Dendritic cell treated with granulocyte-macrophage colony-stimulating factor and Interleukin-4, amounts not matched to agents 40 ng/mL and 50 ng/mL, for 4 days (primary cell): ENCODE measurements around the gene LRRC71.

ENCODE experiments used
- H3K27ac Mint-ChIP-seq: one replicate; pipeline ENCODE4 v1.8.0; 2022; ENCODE audit warnings: mild to moderate bottlenecking, mixed read lengths
- H3K27me3 Mint-ChIP-seq: one replicate; pipeline ENCODE4 v1.8.0; 2022; ENCODE audit warnings: mild to moderate bottlenecking, mixed read lengths
- H3K36me3 Mint-ChIP-seq: one replicate; pipeline ENCODE4 v1.8.0; 2022; ENCODE audit warnings: low read depth, mixed read lengths
- H3K4me1 Mint-ChIP-seq: one replicate; pipeline ENCODE4 v1.8.0; 2022; ENCODE audit warnings: low read depth, mixed read lengths
- H3K4me3 Mint-ChIP-seq: one replicate; pipeline ENCODE4 v1.8.0; 2022; ENCODE audit warnings: mild to moderate bottlenecking, moderate library complexity, mixed read lengths
- H3K9me3 Mint-ChIP-seq: one replicate; pipeline ENCODE4 v1.8.0; 2022; ENCODE audit warnings: mixed read lengths
- intact Hi-C: fragments of 100-400 bp; cut with micrococcal nuclease; formaldehyde crosslinking; loops from one replicate; pipeline ENCODE4 v1.15.0; 2022

The LRRC71 gene

DNA sequence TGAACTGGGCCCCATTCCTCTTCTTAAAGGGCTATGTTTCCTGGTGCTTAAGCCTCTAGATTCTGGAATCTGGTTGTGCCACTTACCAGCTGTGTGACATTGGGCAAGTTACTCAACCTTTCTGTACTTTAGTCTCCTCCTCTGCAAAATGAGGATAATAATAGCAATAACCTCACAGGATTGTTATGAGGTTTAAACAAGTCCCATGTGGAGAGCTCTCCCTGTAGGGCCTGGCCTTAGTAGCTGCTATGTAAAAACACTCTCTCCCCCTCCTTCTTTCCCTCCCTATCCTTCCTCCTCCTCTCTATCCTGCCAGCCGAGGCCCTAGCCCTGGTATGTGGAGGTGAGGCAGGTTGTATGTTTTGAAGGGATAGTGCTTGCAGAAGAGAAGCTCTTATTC is 35.1 kb upstream of the LRRC71 start:
- H3K27me3 Mint-ChIP-seq, result peaks cover 61% of the 10 kb centered on the region
- intact Hi-C loops, result no loop called here

DNA sequence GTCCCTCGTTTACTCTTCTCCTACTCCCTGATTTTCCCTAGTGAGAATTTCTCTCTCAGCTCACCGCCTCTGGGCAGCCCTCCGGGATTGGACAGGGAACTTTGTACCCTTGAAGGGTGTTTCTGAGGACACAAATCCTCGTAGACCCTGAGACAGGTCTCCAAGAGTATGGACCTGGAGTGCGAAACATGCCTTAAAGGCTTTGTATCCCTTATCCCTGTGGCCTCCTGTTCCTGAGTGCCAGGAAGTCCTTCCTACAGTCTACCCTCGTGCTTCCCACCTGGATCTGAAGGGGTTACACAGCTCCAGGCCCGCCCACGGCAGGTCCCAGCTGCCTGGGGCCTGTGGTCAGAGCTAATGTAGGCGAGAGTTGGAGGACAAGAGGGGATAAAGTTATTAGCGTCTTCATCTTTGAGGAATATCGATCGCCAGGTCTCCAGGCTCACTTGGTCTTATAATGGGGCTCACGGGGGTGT is 34.5 kb upstream of the LRRC71 start:
- intact Hi-C loops, result no loop called here
- Mint-ChIP-seq H3K27me3 (peaks cover 60% of the 10 kb centered on the region), H3K27ac (no peak overlapping the region)

More for the DNA sequence above, 35.1 kb upstream of the LRRC71 start:
- H3K4me3 Mint-ChIP-seq, result no peak overlapping the region
- no peaks in the 10 kb centered on the region for H3K9me3 Mint-ChIP-seq
- H3K4me1 Mint-ChIP-seq, result peaks cover 4% of the 10 kb centered on the region
- no peaks in the 10 kb centered on the region for H3K36me3 Mint-ChIP-seq
- no peak overlapping the region for H3K27ac Mint-ChIP-seq

GRCh38 chr1:156886583-156887281 is 33.7 kb upstream of the LRRC71 start:
- intact Hi-C loops, result no loop called here
- peaks cover 66% of the 10 kb centered on the region for H3K27me3 Mint-ChIP-seq
- H3K27ac Mint-ChIP-seq, result no peak overlapping the region
- H3K4me1 Mint-ChIP-seq, result peaks cover 6% of the 10 kb centered on the region
- no peak overlapping the region for H3K4me3 Mint-ChIP-seq
- H3K36me3 Mint-ChIP-seq, result no peaks in the 10 kb centered on the region
- H3K9me3 Mint-ChIP-seq, result no peaks in the 10 kb centered on the region

More for the DNA sequence above, 34.5 kb upstream of the LRRC71 start:
- Mint-ChIP-seq H3K4me1 (peaks cover 5% of the 10 kb centered on the region), H3K9me3 (no peaks in the 10 kb centered on the region), H3K36me3 (no peaks in the 10 kb centered on the region), H3K4me3 (no peak overlapping the region)

DNA sequence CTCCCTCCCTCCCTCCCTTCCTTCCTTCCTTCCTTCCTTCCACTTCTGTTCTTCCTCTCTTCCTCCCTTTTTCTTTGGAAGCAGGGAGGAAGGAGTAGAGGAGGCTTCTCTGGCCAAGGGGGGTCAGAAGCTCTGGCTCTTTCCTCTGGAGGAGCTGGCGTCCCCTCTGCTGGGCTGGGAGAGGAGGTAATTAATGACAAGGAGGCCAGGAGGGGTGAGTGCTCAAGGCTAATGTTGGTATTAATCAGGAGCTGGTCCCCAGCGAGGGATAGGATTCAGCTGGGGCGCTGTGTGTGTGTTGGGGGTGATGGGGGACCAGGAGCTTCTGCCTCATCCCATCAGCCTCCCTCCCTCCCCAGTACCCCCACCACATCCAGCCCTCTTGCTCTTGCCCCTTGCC is 33.1 kb upstream of the LRRC71 start:
- no peak overlapping the region for H3K27ac Mint-ChIP-seq
- H3K27me3 Mint-ChIP-seq, result peaks cover 67% of the 10 kb centered on the region
- H3K4me3 Mint-ChIP-seq, result no peak overlapping the region
- intact Hi-C loops, result no loop called here
- H3K4me1 Mint-ChIP-seq, result peaks cover 9% of the 10 kb centered on the region
- H3K9me3 Mint-ChIP-seq, result no peaks in the 10 kb centered on the region
- H3K36me3 Mint-ChIP-seq, result no peaks in the 10 kb centered on the region

DNA sequence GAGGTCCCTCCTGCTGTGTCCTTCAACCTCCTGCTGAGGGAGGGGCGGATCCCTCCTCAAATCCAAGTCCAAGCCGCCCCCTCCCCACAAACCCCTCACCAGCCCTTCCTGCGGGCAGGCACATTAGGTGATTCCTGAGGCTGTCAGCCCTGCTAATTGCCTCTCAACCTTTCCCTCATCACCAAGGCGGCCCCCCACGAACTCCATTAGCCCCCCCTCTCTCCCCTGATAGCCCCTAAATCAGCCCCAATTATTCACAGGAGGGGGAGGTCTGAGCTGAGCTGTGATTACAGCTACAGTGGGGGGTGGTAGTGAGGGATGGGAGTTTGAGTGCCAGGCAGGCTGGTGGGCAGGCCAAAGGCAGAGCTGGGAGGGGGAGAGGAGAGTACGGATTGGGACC is 32.7 kb upstream of the LRRC71 start:
- no peaks in the 10 kb centered on the region for H3K36me3 Mint-ChIP-seq
- intact Hi-C loops, result no loop called here
- H3K4me3 Mint-ChIP-seq, result no peak overlapping the region
- peaks cover 70% of the 10 kb centered on the region for H3K27me3 Mint-ChIP-seq
- H3K9me3 Mint-ChIP-seq, result no peaks in the 10 kb centered on the region
- peaks cover 9% of the 10 kb centered on the region for H3K4me1 Mint-ChIP-seq
- no peak overlapping the region for H3K27ac Mint-ChIP-seq

DNA sequence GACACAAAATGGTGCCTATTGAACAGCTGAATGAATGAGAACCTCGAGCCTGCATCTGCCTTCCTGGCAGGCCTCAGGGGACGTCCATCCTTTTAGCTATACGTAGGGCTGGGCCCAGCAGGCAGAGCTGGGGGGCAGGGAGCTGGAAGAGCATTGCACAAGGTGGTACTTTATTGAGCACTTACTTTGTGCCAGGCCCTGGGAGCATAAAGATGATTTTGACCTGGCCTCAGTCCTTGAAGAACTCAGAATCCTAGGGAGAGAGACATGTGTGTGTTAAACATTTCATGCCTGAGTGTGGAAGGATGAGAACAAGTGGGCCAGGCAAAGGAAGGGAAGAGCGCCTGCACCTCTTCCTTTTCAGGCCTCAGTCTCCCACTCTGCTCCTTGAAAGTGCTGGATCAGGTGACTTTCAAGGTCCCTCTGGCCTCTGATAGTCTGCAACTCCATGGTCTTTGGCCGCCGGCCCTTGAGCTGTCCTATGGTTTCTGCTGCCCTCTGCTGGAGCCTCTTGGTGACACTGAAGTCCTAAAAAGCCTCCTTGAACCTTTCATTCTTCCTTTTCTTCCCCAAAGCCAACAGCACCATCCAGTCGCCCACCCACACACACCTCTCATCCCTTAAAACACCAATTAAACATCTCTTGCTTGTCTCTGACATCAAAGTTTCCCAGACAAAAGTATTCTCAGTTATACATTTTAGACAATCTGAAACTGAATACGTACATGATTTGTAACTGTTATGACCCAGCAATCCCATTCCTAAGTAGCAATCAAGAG is 30.4 kb upstream of the LRRC71 start:
- H3K27ac Mint-ChIP-seq, result no peak overlapping the region
- H3K4me3 Mint-ChIP-seq, result no peak overlapping the region
- H3K36me3 Mint-ChIP-seq, result no peaks in the 10 kb centered on the region
- H3K9me3 Mint-ChIP-seq, result no peaks in the 10 kb centered on the region
- intact Hi-C loops, result loop anchor here (1.0 kb wide), 2 partner anchors 93 to 201 kb away; no protein-coding TSS in a partner anchor
- H3K27me3 Mint-ChIP-seq, result peaks cover 75% of the 10 kb centered on the region
- peaks cover 9% of the 10 kb centered on the region for H3K4me1 Mint-ChIP-seq

DNA sequence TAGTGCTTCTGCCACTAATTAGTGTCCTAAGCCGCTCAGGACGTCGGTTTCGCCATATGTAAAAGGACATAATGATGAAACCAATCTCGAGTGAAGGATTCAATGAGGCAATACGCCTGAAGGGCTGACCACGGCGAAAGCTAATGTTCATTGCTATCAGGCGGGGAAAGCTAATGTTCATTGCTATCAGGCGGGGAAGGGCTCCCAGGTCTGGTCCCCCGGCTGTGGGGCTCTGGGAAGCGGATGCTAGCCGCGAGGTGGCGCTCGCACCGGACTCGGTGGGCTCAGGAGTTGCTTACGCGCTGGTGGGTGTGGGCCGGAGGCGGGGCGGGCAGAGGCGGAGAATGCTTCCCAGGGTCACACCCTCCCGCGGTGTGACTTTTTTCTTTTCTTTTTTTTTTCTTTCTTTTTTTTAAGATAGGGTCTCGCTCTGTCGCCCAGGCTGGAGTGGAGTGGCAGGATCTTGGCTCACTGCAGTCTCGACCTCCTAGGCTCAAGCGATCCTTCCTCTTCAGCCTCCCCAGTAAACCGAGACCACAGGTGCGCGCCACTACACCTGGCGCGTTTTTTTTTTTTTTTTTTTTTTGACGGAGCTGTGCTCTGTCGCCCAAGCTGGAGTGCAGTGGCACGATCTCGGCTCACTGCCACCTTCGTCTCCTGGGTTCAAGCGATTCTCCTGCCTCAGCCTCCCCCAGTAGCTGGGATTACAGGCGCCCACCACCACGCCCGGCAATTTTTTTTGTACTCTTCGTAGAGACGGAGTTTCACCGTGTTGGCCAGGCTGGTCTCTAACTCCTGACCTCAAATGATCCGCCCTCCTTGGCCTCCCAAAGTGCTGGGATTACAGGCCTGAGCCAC is 28.0 kb upstream of the LRRC71 start:
- peaks cover 79% of the 10 kb centered on the region for H3K27me3 Mint-ChIP-seq
- no peak overlapping the region for H3K27ac Mint-ChIP-seq
- intact Hi-C loops, result loop anchor here (1.0 kb wide), 2 partner anchors 28 to 164 kb away; partner anchors contain the start of genes ISG20L2, LRRC71 and METTL25B

GRCh38 chr1:156893048-156893953 is 27.1 kb upstream of the LRRC71 start, which contains the start of gene PEAR1:
PEAR1 (plus strand) TSS chr1:156893718; CDS start chr1:156903927, 10,209 bp downstream.
- no peak within 1 kb of the TSS for H3K27ac Mint-ChIP-seq
- no peaks in the 10 kb centered on the region for H3K9me3 Mint-ChIP-seq
- H3K4me3 Mint-ChIP-seq, result peak within 1 kb of the TSS; percentile 60
- peaks cover 17% of the 10 kb centered on the region for H3K4me1 Mint-ChIP-seq
- intact Hi-C loops, result no loop called here
- no peaks in the 10 kb centered on the region for H3K36me3 Mint-ChIP-seq
- peaks cover 75% of the 10 kb centered on the region for H3K27me3 Mint-ChIP-seq

More for the DNA sequence above, 28.0 kb upstream of the LRRC71 start:
- Mint-ChIP-seq H3K9me3 (no peaks in the 10 kb centered on the region), H3K4me3 (peak overlapping the region; percentile 60), H3K4me1 (peaks cover 10% of the 10 kb centered on the region), H3K36me3 (no peaks in the 10 kb centered on the region)

- H3K36me3 Mint-ChIP-seq, result no peaks in the 10 kb centered on the region
- H3K9me3 Mint-ChIP-seq, result no peaks in the 10 kb centered on the region
- H3K4me1 Mint-ChIP-seq, result peaks cover 24% of the 10 kb centered on the region
- intact Hi-C loops, result no loop called here
- peaks cover 76% of the 10 kb centered on the region for H3K27me3 Mint-ChIP-seq
- H3K4me3 Mint-ChIP-seq, result no peak overlapping the region
- H3K27ac Mint-ChIP-seq, result no peak overlapping the region
Observed at GRCh38 chr1:156894001-156894400, 26.4 kb upstream of the LRRC71 start.

- Mint-ChIP-seq H3K4me1 (peaks cover 30% of the 10 kb centered on the region), H3K27me3 (peaks cover 76% of the 10 kb centered on the region)
Observed at GRCh38 chr1:156894711-156895454, 25.5 kb upstream of the LRRC71 start.

DNA sequence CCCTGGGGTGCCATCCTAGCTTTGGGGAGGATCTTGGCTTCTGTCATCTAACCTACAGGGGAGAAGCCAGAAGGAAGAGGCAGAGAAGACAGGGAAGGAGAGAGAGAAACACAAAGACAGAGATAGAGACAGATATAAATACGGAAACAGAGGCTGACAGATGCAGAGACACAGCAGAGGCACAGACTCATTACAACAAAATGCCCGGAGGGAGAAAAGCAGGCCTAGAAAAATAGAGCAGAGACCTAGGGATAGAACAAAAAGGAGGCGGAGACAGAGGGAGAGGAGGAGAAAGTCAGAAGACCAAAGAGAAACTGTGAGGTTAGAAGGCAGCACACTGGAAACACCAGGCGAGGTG is 25.0 kb upstream of the LRRC71 start:
- H3K4me3 Mint-ChIP-seq, result no peak overlapping the region
- no peaks in the 10 kb centered on the region for H3K9me3 Mint-ChIP-seq
- no peaks in the 10 kb centered on the region for H3K36me3 Mint-ChIP-seq
- intact Hi-C loops, result no loop called here
- H3K27ac Mint-ChIP-seq, result no peak overlapping the region
- peaks cover 28% of the 10 kb centered on the region for H3K4me1 Mint-ChIP-seq
- peaks cover 73% of the 10 kb centered on the region for H3K27me3 Mint-ChIP-seq

More at GRCh38 chr1:156894711-156895454, 25.5 kb upstream of the LRRC71 start:
- intact Hi-C loops, result no loop called here
- Mint-ChIP-seq H3K9me3 (no peaks in the 10 kb centered on the region), H3K36me3 (no peaks in the 10 kb centered on the region), H3K4me3 (no peak overlapping the region), H3K27ac (no peak overlapping the region)

DNA sequence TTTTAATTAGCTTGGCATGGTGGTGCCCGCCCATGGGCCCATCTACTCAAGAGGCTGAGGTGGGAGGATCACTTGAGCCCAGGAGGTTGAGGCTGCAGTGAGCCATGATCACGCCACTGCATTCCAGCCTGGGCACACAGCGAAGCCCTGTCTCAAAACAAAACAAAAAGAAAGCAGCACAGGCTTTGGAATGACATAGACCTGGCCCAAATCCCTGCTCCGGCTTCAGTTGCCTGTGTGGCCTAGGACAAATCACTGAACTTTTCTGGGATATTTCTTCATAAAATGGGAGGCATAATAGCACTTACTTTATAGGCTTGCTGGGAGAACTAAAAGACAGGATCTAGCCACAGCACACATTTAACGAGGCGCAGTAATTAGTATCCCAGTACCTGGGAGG is 24.5 kb upstream of the LRRC71 start:
- Mint-ChIP-seq H3K4me3 (no peak overlapping the region), H3K27ac (no peak overlapping the region)
- intact Hi-C loops, result no loop called here

More for the DNA sequence above, 24.5 kb upstream of the LRRC71 start:
- Mint-ChIP-seq H3K4me1 (peaks cover 32% of the 10 kb centered on the region), H3K9me3 (no peaks in the 10 kb centered on the region), H3K36me3 (no peaks in the 10 kb centered on the region), H3K27me3 (peaks cover 70% of the 10 kb centered on the region)
